ENCODE measurements around the gene ZFYVE19. TPM values are rescaled to one million over a fixed set of nuclear protein-coding genes. Genes with fewer than 3 reads are reported as not detected.

The ZFYVE19 gene
- total and polyA plus RNA-seq, 2 of the 13 experiments (the other 11 are each of a cell fraction or from before 2014, with no cell fraction given): 23.3 to 44.0 TPM

- TF ChIP-seq ZNF646 (CRISPR knock-in tag; IDR thresholded peaks at IDR 0.05) (peak; percentile 35; the same call in 1 of the 2 replicates), POLR2A (IDR thresholded peaks at IDR 0.05; ENCODE audit: insufficient read depth in 1 of 2, low read depth in 2 of 2, low read length in 2 of 2) (no peak), DMTF1 (CRISPR knock-in tag; IDR thresholded peaks at IDR 0.05) (no peak), MZF1 (CRISPR knock-in tag; IDR thresholded peaks at IDR 0.05; ENCODE audit: borderline replicate concordance) (0 out of 2 replicates have a peak, but pooled peaks have one; percentile 21), ZNF83 (CRISPR knock-in tag; IDR thresholded peaks at IDR 0.05; ENCODE audit: borderline replicate concordance) (peak; percentile 74), ZNF883 (CRISPR knock-in tag; IDR thresholded peaks at IDR 0.05; ENCODE audit: not compliant biosample characterization) (peak; percentile 84), ZNF335 (CRISPR knock-in tag; IDR thresholded peaks at IDR 0.05) (no peak), NFIC (IDR thresholded peaks at IDR 0.05; ENCODE audit: low read length) (peak; percentile 76), ZNF451 (CRISPR knock-in tag; IDR thresholded peaks at IDR 0.05) (0 out of 2 replicates have a peak, but pooled peaks have one; percentile 9), GZF1 (CRISPR knock-in tag; IDR thresholded peaks at IDR 0.05) (0 out of 2 replicates have a peak, but pooled peaks have one; percentile 54), PCBP2 (optimal IDR thresholded peaks at IDR 0.05; ENCODE audit: low read depth, low read length, poor library complexity, severe bottlenecking) (no peak), ZSCAN12 (CRISPR knock-in tag; IDR thresholded peaks at IDR 0.05) (no peak; the same call in 1 of the 2 replicates), POGK (CRISPR knock-in tag; conservative IDR thresholded peaks at IDR 0.05) (peak; percentile 36; the same call in 1 of the 2 replicates), HNF4A (CRISPR knock-in tag; IDR thresholded peaks at IDR 0.05) (peak; percentile 74), TBX2 (CRISPR knock-in tag; IDR thresholded peaks at IDR 0.05; ENCODE audit: borderline replicate concordance) (no peak), ZNF354B (CRISPR knock-in tag; IDR thresholded peaks at IDR 0.05) (peak; percentile 89; the same call in 1 of the 2 replicates), MTA1 (CRISPR knock-in tag; IDR thresholded peaks at IDR 0.05; ENCODE audit: borderline replicate concordance) (peak; percentile 76; the same call in 1 of the 2 replicates), JUND (CRISPR knock-in tag; IDR thresholded peaks at IDR 0.05) (no peak), TCF7L2 (IDR thresholded peaks at IDR 0.05; ENCODE audit: low read depth, low read length) (no peak)
Measured at GRCh38 chr15:40762919-40763800, 43.7 kb upstream of the ZFYVE19 start (continued).

Data from HepG2 (cell line).